ENCODE measurements around the gene MRPL40. TPM values are rescaled to one million over a fixed set of nuclear protein-coding genes. Genes with fewer than 3 reads are reported as not detected.

MRPL40 gene
- total RNA-seq = 10 to 100 TPM; 18.9 to 22.6 TPM

DNA sequence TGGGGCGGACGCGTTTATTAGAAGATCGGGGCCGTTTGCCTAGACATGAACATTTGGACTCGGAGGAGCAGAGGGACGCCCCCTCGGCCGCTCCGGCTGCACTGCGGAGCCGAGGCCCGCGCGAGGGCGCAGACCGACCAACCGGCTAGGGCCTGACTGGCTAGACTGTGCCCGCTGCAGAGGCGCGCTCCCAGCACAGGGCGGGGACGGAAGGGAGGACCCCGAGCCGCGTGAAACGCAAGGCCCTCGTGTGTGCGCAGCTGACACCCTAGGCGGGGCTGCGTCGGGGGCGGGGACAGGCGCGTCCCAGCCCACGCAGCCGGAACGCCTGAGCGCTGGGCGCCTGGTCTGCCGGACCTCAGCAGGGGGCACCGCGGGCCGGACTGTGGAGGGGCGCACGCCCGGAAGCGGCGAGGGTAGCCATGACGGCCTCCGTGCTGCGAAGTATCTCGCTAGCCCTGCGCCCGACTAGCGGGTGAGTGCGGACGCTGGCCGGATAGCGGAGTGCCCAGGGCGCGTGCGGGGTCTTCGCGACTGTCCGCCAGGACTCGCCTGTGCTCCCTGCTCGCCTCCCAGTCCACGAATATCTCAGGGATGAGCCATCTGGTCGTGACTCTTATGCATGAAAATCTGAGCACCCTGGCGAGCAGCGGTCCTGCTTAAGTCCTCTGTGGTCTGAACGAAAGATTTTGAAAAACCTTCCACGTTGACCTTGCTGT is at the start of gene MRPL40:
MRPL40 (plus strand) TSS at position 413 of the 719 bp plus-strand sequence; CDS start at position 423, 10 bp downstream.

DNA sequence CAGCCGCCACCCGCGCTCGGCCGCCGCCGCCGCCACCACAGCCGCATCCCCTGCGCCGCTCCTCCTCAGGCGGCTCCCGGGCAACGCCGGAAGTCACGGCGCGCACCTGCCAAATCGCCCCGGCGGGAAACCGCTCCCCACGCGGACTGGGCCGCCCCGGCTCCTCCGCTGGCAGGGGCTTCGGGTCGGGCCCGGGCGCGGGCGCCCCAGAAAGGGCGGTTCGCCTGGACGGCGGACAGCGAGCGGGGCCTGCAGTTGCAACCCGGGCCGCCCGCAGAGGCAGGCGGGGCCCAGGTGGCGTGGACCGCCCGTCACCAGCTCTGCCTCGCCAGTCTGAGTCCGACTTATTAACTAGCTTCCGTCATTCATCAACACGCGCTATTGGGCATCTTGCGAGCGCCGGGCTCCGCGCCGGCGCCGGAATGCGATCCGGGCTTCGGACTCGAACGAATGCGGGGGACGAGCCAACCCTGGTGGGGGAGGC is 654 bp upstream of the MRPL40 start, which contains the start of gene HIRA:
HIRA (minus strand) TSS at position 85 of the 484 bp plus-strand sequence. CDS start 257 bp downstream, outside the sequence.

DNA sequence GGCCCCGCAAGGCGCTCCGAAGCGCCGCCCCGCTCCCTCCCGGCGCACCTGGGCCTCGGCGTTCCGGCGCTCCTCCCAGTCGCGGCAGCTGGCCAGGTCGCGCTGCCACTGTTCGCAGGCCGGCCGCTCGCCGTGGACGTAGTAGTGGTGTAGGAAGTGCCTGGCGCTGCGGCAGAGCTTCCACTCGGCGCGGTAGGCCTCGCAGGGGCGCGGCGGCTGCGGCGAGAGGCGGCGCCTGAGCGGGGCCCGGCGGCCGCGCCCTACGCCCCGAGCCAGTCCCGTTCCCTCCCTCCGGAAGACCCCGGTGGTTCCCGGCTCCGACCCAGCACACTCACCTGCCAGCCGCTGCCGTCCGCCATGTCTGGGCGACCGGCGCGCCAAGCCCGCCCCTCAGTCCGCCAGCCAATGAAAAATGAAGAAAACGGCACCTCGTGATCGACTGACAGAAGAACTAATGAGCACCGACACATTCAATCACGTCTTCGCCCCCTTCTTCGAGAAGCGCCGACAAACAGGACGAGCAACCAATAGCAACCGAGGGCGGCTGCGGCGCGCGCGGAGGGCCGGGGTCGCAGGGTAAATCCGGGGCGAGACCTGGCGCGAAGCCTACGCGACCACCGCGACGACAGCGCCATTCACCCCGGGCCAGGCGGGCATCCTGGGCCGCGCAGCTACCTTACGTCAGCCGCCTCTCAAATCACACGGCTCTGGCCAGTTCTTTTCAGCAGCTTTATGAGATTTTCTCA is 15.2 kb downstream of the MRPL40 start, which contains the start of gene C22orf39:
C22orf39 (minus strand) TSS at position 382 of the 746 bp plus-strand sequence; CDS start at position 359, 23 bp downstream.

DNA sequence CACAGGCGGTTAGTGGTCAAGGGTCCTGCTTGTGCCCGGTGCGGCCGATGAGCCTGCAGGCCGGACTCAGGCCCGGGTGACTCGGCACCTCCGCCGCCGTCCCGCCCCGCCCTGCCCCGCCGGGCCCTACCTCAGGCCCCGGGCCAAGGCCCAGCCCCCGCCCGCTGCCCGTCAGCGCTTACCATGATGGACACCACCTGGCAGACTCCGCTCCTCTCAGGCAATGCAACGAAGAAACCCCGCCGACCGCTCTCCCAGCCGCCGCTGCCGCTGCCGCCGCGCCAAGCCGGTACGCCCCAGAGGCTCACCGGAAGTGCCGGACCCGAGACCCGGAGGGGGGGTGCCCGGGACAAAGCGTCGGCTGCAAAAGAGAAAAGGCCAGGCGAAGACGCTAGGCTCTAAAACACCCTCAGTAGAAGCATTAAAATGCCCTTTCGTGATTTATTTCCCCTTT is 46.6 kb downstream of the MRPL40 start, which contains the start of gene UFD1:
UFD1 (minus strand) TSS at position 293 of the 454 bp plus-strand sequence; CDS start at position 185, 108 bp downstream.

DNA sequence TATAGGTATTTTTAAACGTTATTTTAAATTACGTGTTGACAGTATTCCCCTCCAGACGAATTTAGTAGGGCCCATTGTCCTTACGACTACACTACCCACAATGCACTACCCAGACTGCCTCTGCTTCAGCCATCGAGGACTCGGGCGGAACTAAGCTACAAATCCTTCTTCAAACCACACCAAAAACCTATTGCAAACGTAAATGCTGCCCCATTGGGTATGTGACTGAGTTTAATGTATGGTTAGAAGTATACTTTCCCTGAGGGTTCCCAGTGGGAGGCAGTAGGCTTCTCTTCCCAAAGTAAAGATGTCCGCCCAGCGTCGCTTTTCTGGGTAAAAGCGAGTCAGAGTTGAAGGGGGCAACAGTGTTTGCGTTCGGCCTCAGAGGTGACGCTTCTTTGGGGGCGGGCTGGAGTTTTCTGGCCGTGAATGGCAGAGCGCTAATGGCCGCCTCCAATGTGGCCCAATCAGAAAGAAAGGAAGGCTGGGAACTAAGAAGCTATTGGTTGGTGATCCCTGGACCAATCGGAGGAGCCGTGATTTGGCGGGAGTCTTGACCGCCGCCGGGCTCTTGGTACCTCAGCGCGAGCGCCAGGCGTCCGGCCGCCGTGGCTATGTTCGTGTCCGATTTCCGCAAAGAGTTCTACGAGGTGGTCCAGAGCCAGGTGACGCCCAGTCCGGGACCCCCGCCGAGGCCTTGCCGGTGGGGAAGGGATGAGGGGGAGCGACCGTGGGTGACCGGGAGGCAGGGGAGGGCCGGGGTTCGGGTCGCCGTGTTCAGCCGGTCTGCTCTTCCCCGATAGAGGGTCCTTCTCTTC is 47.2 kb downstream of the MRPL40 start, which contains the start of gene CDC45:
CDC45 (plus strand) TSS at position 566 of the 818 bp plus-strand sequence; CDS start at position 615, 49 bp downstream.

Other genes starting within 250 kb of the MRPL40 start
- gene CLTCL1, start 140.8 kb upstream of the MRPL40 start, total RNA-seq = 1 to 10 TPM in 1 of 2 experiments, under 1 TPM in 1; 0.68 to 1.4 TPM
- 10 to 100 TPM; 40.7 to 43.7 TPM for gene HIRA, start 812 bp upstream of the MRPL40 start, total RNA-seq
- gene C22orf39, start 15.2 kb downstream of the MRPL40 start, total RNA-seq = 10 to 100 TPM; 35.5 to 35.6 TPM
- 10 to 100 TPM; 58.7 to 63.8 TPM for gene UFD1, start 46.6 kb downstream of the MRPL40 start, total RNA-seq
- 10 to 100 TPM; 47.1 to 47.9 TPM for gene CDC45, start 47.4 kb downstream of the MRPL40 start, total RNA-seq
- gene CLDN5, start 91.9 kb downstream of the MRPL40 start, total RNA-seq = 1 to 10 TPM; 4.8 to 4.9 TPM

All from activated naive CD4-positive, alpha-beta T cell treated with anti-CD3 and anti-CD28 coated beads, Interleukin-2, amount 10 ng/mL, durations not matched to agents 5 hours and 36 hours (primary cell).